ENCODE data around the gene ALKBH6.

ALKBH6 gene

GRCh38 chr19:36013280-36014011, 567 bp downstream of the ALKBH6 start:
- TF ChIP-seq GATA2 (IDR thresholded peaks at IDR 0.05; ENCODE audit: low read depth, low read length) (no peak), GATA3 (IDR thresholded peaks at IDR 0.05; ENCODE audit: low read depth, low read length) (no peak)

GRCh38 chr19:36010402-36010801, 3.6 kb downstream of the ALKBH6 start:
- no peak for TF ChIP-seq GATA2 (IDR thresholded peaks at IDR 0.05; ENCODE audit: low read depth, low read length)
- no peak for TF ChIP-seq GATA3 (IDR thresholded peaks at IDR 0.05; ENCODE audit: low read depth, low read length)

GRCh38 chr19:36009633-36010379, 4.2 kb downstream of the ALKBH6 start:
- TF ChIP-seq GATA2 (IDR thresholded peaks at IDR 0.05; ENCODE audit: low read depth, low read length), result no peak
- no peak for TF ChIP-seq GATA3 (IDR thresholded peaks at IDR 0.05; ENCODE audit: low read depth, low read length)

DNA sequence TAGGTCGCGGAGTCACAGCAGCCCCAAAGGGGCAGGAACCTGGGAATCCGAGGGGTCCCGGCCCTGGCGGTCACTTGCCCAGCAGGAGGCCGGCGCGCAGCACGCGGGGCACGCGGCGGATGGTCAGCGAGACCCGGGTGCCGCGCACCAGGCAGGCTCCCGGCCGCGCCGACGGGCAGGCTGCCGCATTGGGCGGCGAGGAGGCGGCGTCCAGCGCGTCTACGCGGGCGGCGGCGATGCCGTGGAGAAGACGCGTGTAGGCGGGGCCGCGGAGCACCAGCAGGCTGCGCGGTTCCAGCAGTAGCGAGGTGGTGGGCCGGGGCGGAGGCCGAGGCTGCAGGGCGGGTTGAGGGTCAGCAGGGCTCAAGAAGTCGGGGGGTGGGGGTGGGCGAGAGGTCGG, 4.8 kb downstream of the ALKBH6 start:
- no peak for TF ChIP-seq GATA2 (IDR thresholded peaks at IDR 0.05; ENCODE audit: low read depth, low read length)

DNA sequence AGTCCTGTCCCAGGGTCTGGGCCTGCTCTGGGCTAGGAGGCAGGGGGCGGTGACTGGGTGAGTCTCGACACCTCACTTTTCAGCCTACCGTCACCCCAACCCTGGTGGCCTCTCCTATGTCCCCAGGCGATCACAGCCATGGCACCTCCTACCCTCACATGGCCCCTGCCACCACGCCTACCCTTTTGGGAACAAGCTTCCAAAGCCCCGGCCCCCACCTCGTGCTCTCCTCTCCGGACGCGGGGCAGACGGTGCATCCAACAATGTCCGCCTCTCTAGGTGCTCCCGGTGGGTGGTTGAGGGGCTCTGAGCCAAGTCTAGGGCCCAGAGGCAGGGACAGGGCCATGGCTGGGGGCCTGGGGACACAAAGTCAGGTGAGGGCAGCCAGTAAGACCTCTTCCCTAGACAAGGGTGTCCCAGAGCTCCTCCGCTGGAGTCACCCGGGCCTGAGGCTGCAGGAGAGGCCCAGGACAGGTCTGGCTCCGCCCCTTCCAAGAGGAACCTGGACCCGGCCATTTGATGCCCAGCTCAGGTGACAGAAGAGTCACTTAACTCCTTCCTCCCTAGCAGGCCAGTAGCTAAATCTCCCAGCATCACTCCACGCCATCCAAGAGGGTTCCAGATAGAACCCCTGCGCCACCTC, 5.6 kb downstream of the ALKBH6 start, which contains the start of gene SYNE4:
SYNE4 (minus strand) TSS at position 478 of the 643 bp plus-strand sequence; CDS start at position 346, 132 bp downstream.
- TF ChIP-seq GATA3 (IDR thresholded peaks at IDR 0.05; ENCODE audit: low read depth, low read length), result no peak
- no peak for TF ChIP-seq GATA2 (IDR thresholded peaks at IDR 0.05; ENCODE audit: low read depth, low read length)

DNA sequence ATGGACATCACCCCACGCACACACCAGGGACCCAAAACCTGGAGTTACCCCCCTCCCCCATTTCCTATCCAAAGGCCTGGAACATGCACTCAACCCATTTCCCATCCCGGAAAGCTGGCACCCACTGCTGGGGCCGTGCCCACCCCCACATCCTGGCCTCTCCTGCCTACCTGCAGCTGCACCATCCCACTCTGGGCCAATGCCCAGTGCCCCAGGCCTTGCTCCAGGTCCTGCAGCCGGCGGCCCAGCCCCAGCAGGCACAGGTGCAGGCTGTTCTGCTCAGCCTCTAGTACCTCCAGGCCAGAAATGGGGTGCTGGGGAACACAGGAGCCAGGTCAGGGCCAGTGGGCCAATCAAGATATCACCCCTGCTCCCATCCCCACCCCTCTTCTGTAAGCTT, 7.1 kb downstream of the ALKBH6 start:
- TF ChIP-seq GATA3 (IDR thresholded peaks at IDR 0.05; ENCODE audit: low read depth, low read length) (no peak), GATA2 (IDR thresholded peaks at IDR 0.05; ENCODE audit: low read depth, low read length) (no peak)

GRCh38 chr19:36003284-36003683, 10.7 kb downstream of the ALKBH6 start:
- TF ChIP-seq GATA2 (IDR thresholded peaks at IDR 0.05; ENCODE audit: low read depth, low read length), result no peak
- TF ChIP-seq GATA3 (IDR thresholded peaks at IDR 0.05; ENCODE audit: low read depth, low read length), result no peak

DNA sequence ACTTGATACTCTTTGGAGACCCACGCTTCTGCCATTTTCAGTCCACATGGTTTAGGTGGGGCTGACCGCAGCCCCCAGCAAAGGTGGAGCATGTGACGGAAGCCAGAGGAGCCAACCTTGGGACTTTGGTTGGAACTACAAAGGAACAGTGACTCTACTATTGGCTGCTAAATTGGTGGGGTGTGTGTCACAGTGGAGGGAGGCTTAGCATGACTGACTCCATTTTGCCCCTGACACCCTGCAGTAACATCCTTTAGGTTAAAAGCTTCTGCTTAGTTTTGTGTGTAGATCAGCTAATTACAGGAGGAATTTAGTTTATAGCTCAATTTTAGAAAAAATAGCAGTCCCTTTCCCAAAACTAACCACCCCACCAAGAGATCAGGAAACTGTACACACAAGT, 12.4 kb downstream of the ALKBH6 start:
- TF ChIP-seq GATA3 (IDR thresholded peaks at IDR 0.05; ENCODE audit: low read depth, low read length), result no peak
- TF ChIP-seq GATA2 (IDR thresholded peaks at IDR 0.05; ENCODE audit: low read depth, low read length), result no peak

DNA sequence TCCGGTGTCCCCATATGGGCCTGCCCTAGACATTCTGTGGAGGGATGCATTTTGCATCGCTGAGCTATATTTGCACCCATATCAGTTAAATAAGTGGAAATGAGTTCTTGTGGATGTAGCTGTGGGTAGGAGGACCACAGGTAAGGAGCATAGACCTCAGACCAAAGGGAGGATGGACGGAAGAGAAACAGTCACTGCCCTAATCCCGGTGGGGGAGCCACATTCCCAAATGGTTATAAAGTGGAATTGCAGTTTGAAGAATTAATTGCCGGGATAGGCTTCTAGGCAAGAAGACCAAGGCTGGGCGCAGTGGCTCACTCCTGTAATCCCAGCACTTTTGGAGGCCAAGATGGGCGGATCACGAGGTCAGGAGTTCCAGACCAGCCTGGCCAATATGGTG, 17.2 kb downstream of the ALKBH6 start:
- no peak for TF ChIP-seq GATA2 (IDR thresholded peaks at IDR 0.05; ENCODE audit: low read depth, low read length)
- no peak for TF ChIP-seq GATA3 (IDR thresholded peaks at IDR 0.05; ENCODE audit: low read depth, low read length)

DNA sequence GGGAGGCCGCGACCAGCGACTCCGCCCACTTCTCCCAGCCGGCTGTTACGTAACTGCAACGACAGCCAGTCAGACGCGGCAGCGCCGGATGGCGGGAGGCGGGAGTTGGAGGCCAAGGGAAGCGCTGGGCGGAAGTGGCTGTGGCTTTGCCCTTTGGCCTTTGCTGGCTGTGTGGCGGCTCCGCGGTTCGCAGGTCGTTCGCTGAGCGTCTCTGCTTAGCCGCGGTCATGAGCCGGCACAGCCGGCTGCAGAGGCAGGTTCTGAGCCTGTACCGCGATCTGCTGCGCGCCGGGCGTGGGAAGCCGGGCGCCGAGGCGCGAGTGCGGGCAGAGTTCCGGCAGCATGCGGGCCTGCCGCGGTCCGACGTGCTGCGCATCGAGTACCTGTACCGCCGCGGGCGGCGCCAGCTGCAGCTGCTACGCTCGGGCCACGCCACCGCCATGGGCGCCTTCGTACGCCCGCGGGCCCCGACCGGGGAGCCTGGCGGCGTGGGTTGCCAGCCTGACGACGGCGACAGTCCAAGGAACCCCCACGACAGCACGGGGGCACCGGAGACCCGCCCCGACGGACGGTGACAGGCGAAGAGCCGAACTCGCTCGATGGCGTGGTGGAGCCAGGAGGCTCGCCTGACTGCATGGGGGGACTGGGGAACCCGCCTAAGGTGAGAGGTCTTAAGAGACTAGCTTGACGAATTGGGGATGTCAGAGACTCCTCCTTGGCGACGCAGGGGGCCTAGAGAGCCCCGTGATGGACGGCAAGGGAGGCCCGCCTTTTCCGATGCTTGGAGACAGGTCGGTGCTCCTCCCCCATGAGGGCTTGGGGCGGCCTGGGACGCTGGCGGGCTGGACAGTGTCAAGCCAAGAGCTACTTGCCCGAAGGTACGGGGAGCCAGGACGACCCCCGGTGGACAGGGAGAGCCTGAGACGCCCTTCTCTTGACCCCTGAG, 18.7 kb downstream of the ALKBH6 start, which contains the start of gene SDHAF1:
SDHAF1 (plus strand) TSS at position 141 of the 946 bp plus-strand sequence; CDS start at position 228, 87 bp downstream.
- TF ChIP-seq GATA3 (IDR thresholded peaks at IDR 0.05; ENCODE audit: low read depth, low read length), result no peak
- no peak for TF ChIP-seq GATA2 (IDR thresholded peaks at IDR 0.05; ENCODE audit: low read depth, low read length)

DNA sequence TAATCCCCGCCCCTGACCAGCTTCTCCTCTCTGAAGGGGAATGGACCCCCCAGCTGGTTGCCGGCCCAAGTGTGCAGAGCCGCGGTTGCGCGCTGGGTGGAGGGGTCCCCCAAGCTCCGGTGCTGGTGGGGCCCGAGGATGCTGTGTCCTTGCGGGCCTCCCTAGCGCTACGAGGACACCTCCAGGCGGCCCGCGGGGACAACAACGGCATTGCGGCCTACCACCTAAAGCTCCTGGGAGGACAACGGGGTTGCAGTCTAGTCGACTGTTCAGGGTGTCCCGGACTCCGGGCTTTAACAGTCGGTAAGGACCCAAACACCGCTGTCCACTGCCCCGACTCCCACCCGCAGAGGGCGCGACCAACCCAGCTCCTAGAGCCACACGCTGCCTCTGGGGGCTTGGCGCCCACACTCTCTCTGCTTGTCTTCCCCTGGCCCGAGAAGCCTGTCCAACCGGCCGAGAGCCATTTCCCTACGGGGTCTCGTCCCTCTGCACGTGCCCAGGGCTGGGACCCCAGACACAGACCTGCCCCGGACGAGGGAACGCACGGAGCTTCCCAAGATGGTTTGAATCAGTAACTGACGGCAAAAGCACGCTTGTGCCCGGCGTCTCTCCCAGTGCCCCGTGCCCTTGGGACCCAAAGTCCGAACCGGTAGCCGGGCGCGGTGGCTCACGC, 20.0 kb downstream of the ALKBH6 start:
- TF ChIP-seq GATA3 (IDR thresholded peaks at IDR 0.05; ENCODE audit: low read depth, low read length), result no peak
- no peak for TF ChIP-seq GATA2 (IDR thresholded peaks at IDR 0.05; ENCODE audit: low read depth, low read length)

DNA sequence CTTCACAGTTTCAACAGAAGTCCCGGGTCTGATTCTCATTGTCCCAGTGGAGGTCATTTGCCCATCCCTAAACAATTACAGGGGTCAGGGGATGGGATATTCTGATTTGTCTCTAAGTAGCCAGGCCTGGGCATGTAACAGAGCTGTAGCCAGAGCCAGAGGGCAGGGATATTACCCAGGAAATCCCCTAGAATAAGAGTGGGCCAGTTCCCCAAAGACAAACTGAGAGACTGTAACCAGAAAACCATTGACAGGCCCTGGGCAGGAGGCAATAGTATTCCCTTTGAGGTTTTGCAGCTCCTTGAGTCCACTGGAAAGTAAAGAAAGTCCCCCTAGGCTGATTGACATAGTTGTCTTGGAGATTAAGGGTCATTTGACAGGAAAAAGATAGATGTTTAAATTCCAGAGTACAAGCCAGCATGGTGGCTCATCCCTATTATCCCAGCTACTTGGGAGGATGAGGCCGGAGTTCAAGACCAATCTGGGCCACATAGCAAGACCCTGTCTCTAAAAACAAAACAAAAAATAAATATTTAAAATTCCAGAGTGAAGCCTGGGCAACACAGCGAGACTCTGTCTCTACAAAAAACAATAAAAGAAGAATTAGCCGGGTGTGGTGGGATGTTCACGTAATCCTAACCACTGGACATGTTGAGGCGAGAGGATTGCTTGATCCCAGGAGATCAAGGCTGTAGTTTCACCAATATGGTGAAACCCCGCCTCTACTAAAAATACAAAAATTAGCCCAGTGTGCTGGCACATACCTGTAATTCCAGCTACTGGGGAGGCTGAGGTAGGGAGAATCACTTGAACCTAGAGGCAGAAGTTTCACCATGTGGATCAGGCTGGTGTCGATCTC, 20.9 kb downstream of the ALKBH6 start:
- TF ChIP-seq GATA2 (IDR thresholded peaks at IDR 0.05; ENCODE audit: low read depth, low read length), result no peak
- no peak for TF ChIP-seq GATA3 (IDR thresholded peaks at IDR 0.05; ENCODE audit: low read depth, low read length)

Data from SH-SY5Y (cell line).